B cell (primary cell): ENCODE measurements around the gene PAN2. TPM values are rescaled to one million over a fixed set of nuclear protein-coding genes. Genes with fewer than 3 reads are reported as not detected.
A peak's percentile ranks its signal among the peaks of the same experiment; 100 is the strongest.

Experiments
- ATAC-seq: fragments of 200-7000 bp; cut with Tn5 transposase; one replicate; pipeline ENCODE4 v1.10.0; 2021; ENCODE audit warnings: low read depth, mild to moderate bottlenecking, moderate number of reproducible peaks, moderate library complexity
- CTCF ChIA-PET: fragments of 350-600 bp; sonication (Branson Sonifier 250); formaldehyde crosslinking; loops from one replicate; lab custom pipeline; 2021; ENCODE audit warnings: antibody characterized with exemption, inconsistent platforms; lab: Charles Lee
- POLR2A ChIA-PET: fragments of 350-600 bp; sonication (Branson Sonifier 250); formaldehyde crosslinking; loops from one replicate; lab custom pipeline; 2021; ENCODE audit warnings: antibody characterized with exemption; lab: Charles Lee
- DNase-seq: peaks from one replicate; pipeline ENCODE4 v3.0.0; 2013
- H2AFZ ChIP-seq: 2 replicates; pipeline ENCODE4 v1.6.1; 2012; ENCODE audit warnings: mild to moderate bottlenecking, low read depth, low read length; ENCODE audit not compliant: insufficient read depth, poor library complexity, severe bottlenecking
- H3K27ac ChIP-seq, 2 donors: 1 replicate in 1 of 2; 2 replicates in 1 of 2; pipeline ENCODE4 v1.5.1; 2012 to 2013; ENCODE audit warnings: low read length in 2 of 2, mild to moderate bottlenecking in 2 of 2, moderate library complexity in 1 of 2
- H3K27me3 ChIP-seq, 4 experiments: fragments of 200-600 bp in 1 of 4; sonication (generic) in 1 of 4; replicated peaks in 1 of 4; 1 replicate in 2 of 4; 2 replicates in 2 of 4; pipeline versions ENCODE4 v1.6.1 to v1.7.0; 2013 to 2016; ENCODE audit warnings: low read length in 3 of 4, mild to moderate bottlenecking in 2 of 4, mixed read lengths in 1 of 4, moderate library complexity in 1 of 4; ENCODE audit not compliant: insufficient read depth in 4 of 4, control insufficient read depth in 3 of 4; ENCODE audit errors: control extremely low read depth in 1 of 4
- H3K36me3 ChIP-seq, 2 experiments: replicated peaks in 1 of 2; 1 replicate in 1 of 2; 2 replicates in 1 of 2; pipeline versions ENCODE4 v1.6.1 to v1.7.1; 2013; ENCODE audit warnings: low read length in 1 of 2; ENCODE audit not compliant: insufficient read depth in 2 of 2, control insufficient read depth in 1 of 2; ENCODE audit errors: control extremely low read depth in 1 of 2, extremely low read depth in 1 of 2
- H3K4me1 ChIP-seq, 2 donors: fragments of 200-600 bp in 1 of 2; sonication (generic) in 1 of 2; 1 replicate in 1 of 2; 2 replicates in 1 of 2; pipeline versions ENCODE4 v1.5.1 to v1.6.1; 2013 to 2017; ENCODE audit warnings: low read length in 2 of 2; ENCODE audit not compliant: control insufficient read depth in 2 of 2, insufficient read depth in 2 of 2
- H3K4me2 ChIP-seq: replicated peaks from 2 replicates; pipeline ENCODE3; 2012; ENCODE audit warnings: mild to moderate bottlenecking, low read depth, low read length; ENCODE audit not compliant: poor library complexity, severe bottlenecking
- H3K4me3 ChIP-seq, 5 experiments: fragments of 200-600 bp in 1 of 5; sonication (generic) in 1 of 5; 1 replicate in 3 of 5; 2 replicates in 2 of 5; pipeline versions ENCODE4 v1.5.1 to v1.7.0; 2011 to 2016; ENCODE audit warnings: low read length in 4 of 5, mild to moderate bottlenecking in 4 of 5, low read depth in 2 of 5, control low read depth in 1 of 5, moderate library complexity in 1 of 5; ENCODE audit not compliant: insufficient read depth in 1 of 5; ENCODE audit errors: control extremely low read depth in 1 of 5, extremely low read depth in 1 of 5
- H3K79me2 ChIP-seq: fragments of 200-600 bp; sonication (generic); one replicate; pipeline ENCODE4 v1.6.0; 2016; ENCODE audit warnings: low read length; ENCODE audit not compliant: control insufficient read depth, insufficient read depth
- H3K9ac ChIP-seq: fragments of 200-600 bp; sonication (generic); 2 replicates; pipeline ENCODE4 v1.6.1; 2017; ENCODE audit warnings: mild to moderate bottlenecking, low read length, moderate library complexity
- H3K9me3 ChIP-seq, 3 donors: one replicate each; pipeline versions ENCODE4 v1.6.1 to v1.7.1; 2013; ENCODE audit warnings: low read length in 2 of 3; ENCODE audit not compliant: control insufficient read depth in 2 of 3, insufficient read depth in 1 of 3; ENCODE audit errors: control extremely low read depth in 1 of 3
- H4K20me1 ChIP-seq: 2 replicates; pipeline ENCODE4 v1.6.0; 2012; ENCODE audit warnings: mild to moderate bottlenecking, low read length; ENCODE audit not compliant: insufficient read depth, control insufficient read depth, poor library complexity, severe bottlenecking
- H3K27ac Mint-ChIP-seq: one replicate; pipeline ENCODE4 v1.8.0; 2021; ENCODE audit warnings: mixed read lengths
- H3K27me3 Mint-ChIP-seq: one replicate; pipeline ENCODE4 v1.8.0; 2021; ENCODE audit warnings: mixed read lengths
- H3K4me1 Mint-ChIP-seq: one replicate; pipeline ENCODE4 v1.8.0; 2021; ENCODE audit warnings: mixed read lengths
- H3K4me3 Mint-ChIP-seq: one replicate; pipeline ENCODE4 v1.8.0; 2021; ENCODE audit warnings: mixed read lengths
- H3K9me3 Mint-ChIP-seq: one replicate; pipeline ENCODE4 v1.8.0; 2022; ENCODE audit warnings: mixed read lengths; ENCODE audit not compliant: insufficient read depth
- CTCF ChIP-seq: fragments of 200-600 bp; IDR thresholded peaks from one replicate; pipeline ENCODE4 v1.8.0; 2022; ENCODE audit warnings: antibody characterized with exemption, mild to moderate bottlenecking
- EZH2 ChIP-seq: IDR thresholded peaks from 2 replicates; pipeline ENCODE4 v1.6.1; 2012; ENCODE audit warnings: borderline replicate concordance, low read depth, mild to moderate bottlenecking, moderate library complexity, low read length; ENCODE audit not compliant: insufficient read depth, poor library complexity, severe bottlenecking
- WGBS: methylation state at CpG from one replicate; pipeline ENCODE4 v1.1.5; 2013; ENCODE audit warnings: missing lambda C conversion rate; ENCODE audit not compliant: insufficient coverage; 5-methylcytosine and 5-hydroxymethylcytosine counted together
- intact Hi-C: fragments of 100-400 bp; cut with micrococcal nuclease; formaldehyde crosslinking; loops from one replicate; pipeline ENCODE4 v1.10.0; 2022
- polyA plus RNA-seq: library from polyadenylated mRNA; depleted of rRNA; stranded (reverse); fragments of >200 nt; gene quantifications from 2 replicates; pipeline ENCODE4 v1.2.3, GENCODE V29; 2012
- total RNA-seq, 2 donors: library from RNA; stranded (reverse); fragments of 120-200 nt in 1 of 2; gene quantifications; 1 replicate in 1 of 2; 2 replicates in 1 of 2; pipeline versions ENCODE4 v1.2.3 to v1.2.4, GENCODE V29; 2013 to 2022

Gene PAN2
- total and polyA plus RNA-seq, 2 donors (not counting 1 experiment from before 2014, with no cell fraction given): 211 to 230 TPM

DNA sequence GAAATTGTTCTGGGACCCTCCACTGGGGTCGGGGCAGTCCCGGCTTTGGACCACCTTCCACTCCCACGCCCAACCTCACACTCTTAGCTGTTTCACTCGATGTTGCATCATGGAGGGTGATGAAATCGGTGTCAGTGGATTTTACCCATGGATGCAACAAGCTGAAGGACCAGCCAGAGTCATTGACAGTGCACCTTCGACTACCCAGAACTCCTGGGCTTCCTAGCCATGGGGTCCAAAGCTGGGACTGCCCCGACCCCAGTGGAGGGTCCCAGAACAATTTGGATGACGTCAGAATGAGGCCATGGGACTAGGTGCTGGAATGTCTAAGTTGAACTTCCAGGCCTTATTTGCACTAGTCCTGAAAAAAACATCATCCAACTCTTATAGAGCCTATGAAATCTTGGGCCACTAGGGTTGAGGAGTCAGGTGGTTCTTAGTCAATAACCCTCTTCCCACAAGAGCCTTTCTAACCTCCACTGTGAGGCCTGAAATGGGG lies 4.0 kb upstream of the PAN2 start:
- Histone ChIP-seq H3K4me1 (peaks cover 43 to 52% of the 10 kb centered on the region in 2 donors), H3K4me3 (no peak overlapping the region), H3K36me3 (peaks cover 0 to 15% of the 10 kb centered on the region in 2 experiments), H3K9me3 (no peaks in the 10 kb centered on the region), H3K4me2 (peak overlapping the region; percentile 81), H3K9ac (no peak overlapping the region), H2AFZ (no peak overlapping the region), H3K79me2 (peaks cover 18% of the 10 kb centered on the region), H4K20me1 (no peaks in the 10 kb centered on the region), H3K27ac (peak overlapping the region; percentile 86 to 88), H3K27me3 (no peaks in the 10 kb centered on the region)
- Mint-ChIP-seq H3K27me3 (no peaks in the 10 kb centered on the region), H3K4me3 (peak overlapping the region; percentile 95), H3K27ac (peak overlapping the region; percentile 99), H3K4me1 (peaks cover 55% of the 10 kb centered on the region), H3K9me3 (no peaks in the 10 kb centered on the region)
- intact Hi-C loops: loop anchor here (1.0 to 2.0 kb wide), 3 partner anchors 22 to 126 kb away; partner anchors contain the start of gene STAT2
- CTCF ChIA-PET: interaction anchor here (0.8 to 7.6 kb wide), 5 partner anchors 19 to 127 kb away, joined by 3 to 45 read pairs (median 23); partner anchors contain the start of genes CNPY2 and STAT2
- POLR2A ChIA-PET: interaction anchor here (0.6 to 2.5 kb wide), 6 partner anchors 12 to 148 kb away, joined by 4 to 22 read pairs (median 6); partner anchors contain the start of genes CNPY2 and STAT2
- 92% methylated on average over 4 of the region's 8 CpGs for WGBS
- TF ChIP-seq CTCF: no peak
- TF ChIP-seq EZH2: no peak
- no peak for DNase-seq
- ATAC-seq: no peak
